ENCODE data around the gene RPL10.
A peak's percentile ranks its signal among the peaks of the same experiment; 100 is the strongest.

Gene RPL10

GRCh38 chrX:154417157-154417556 is 19.0 kb downstream of the RPL10 start:
- H3K36me3 Mint-ChIP-seq (ENCODE audit: low read depth): peaks cover 12% of the 10 kb centered on the region
- no peaks in the 10 kb centered on the region for H3K4me1 Mint-ChIP-seq
- TF ChIP-seq CTCF (IDR thresholded peaks at IDR 0.05; ENCODE audit: unreplicated experiment in 3 of 3): no peak
- no peak overlapping the region for H3K27ac Mint-ChIP-seq
- no peak overlapping the region for H3K4me3 Mint-ChIP-seq
- H3K27me3 Mint-ChIP-seq (ENCODE audit: low read depth): no peaks in the 10 kb centered on the region
- peaks cover 9% of the 10 kb centered on the region for H3K9me3 Mint-ChIP-seq

DNA sequence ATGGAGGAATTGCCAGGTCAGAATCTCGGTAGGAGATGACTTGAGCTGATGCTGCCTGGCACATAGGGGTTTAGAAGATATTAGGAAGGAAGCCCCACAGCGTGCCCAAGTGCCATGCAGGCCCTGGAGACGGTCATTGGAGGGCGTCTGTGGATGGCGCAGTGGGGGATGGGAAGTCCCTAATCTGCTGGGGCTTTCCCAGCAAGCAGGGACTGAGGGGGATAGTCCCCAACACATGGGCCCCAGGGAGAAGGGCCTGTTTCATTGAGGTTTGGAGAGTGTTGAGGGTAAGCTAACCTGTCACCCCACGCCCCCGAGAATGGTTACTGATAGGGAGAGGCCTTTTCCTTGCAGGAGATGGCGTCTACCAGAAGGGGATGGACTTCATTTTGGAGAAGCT is 21.0 kb downstream of the RPL10 start:
- H3K36me3 Mint-ChIP-seq (ENCODE audit: low read depth): peaks cover 8% of the 10 kb centered on the region
- no peak overlapping the region for H3K4me3 Mint-ChIP-seq
- TF ChIP-seq CTCF (IDR thresholded peaks at IDR 0.05; ENCODE audit: unreplicated experiment in 3 of 3): no peak
- H3K4me1 Mint-ChIP-seq: no peaks in the 10 kb centered on the region
- H3K27me3 Mint-ChIP-seq (ENCODE audit: low read depth): no peaks in the 10 kb centered on the region
- H3K27ac Mint-ChIP-seq: no peak overlapping the region
- peaks cover 7% of the 10 kb centered on the region for H3K9me3 Mint-ChIP-seq

- peaks cover 8% of the 10 kb centered on the region for H3K36me3 Mint-ChIP-seq (ENCODE audit: low read depth)
- H3K27me3 Mint-ChIP-seq (ENCODE audit: low read depth): no peaks in the 10 kb centered on the region
- no peaks in the 10 kb centered on the region for H3K4me1 Mint-ChIP-seq
- H3K9me3 Mint-ChIP-seq: peaks cover 10% of the 10 kb centered on the region
- H3K4me3 Mint-ChIP-seq: no peak overlapping the region
- H3K27ac Mint-ChIP-seq: peak overlapping the region in 1 of 3 experiments; percentile 44
- no peak for TF ChIP-seq CTCF (IDR thresholded peaks at IDR 0.05; ENCODE audit: unreplicated experiment in 3 of 3)
Observed at GRCh38 chrX:154419688-154420401, 21.7 kb downstream of the RPL10 start.

GRCh38 chrX:154420402-154420756 is 22.2 kb downstream of the RPL10 start:
- no peak for TF ChIP-seq CTCF (IDR thresholded peaks at IDR 0.05; ENCODE audit: unreplicated experiment in 3 of 3)
- peak overlapping the region in 1 of 3 experiments; percentile 44 for H3K27ac Mint-ChIP-seq
- H3K4me3 Mint-ChIP-seq: no peak overlapping the region
- H3K4me1 Mint-ChIP-seq: no peaks in the 10 kb centered on the region
- H3K9me3 Mint-ChIP-seq: peaks cover 7% of the 10 kb centered on the region
- peaks cover 5% of the 10 kb centered on the region for H3K36me3 Mint-ChIP-seq (ENCODE audit: low read depth)
- no peaks in the 10 kb centered on the region for H3K27me3 Mint-ChIP-seq (ENCODE audit: low read depth)

- Mint-ChIP-seq H3K4me3 (peak overlapping the region in 2 of 3 experiments; percentile 34), H3K9me3 (peaks cover 18% of the 10 kb centered on the region), H3K36me3 (ENCODE audit: low read depth) (peaks cover 7% of the 10 kb centered on the region), H3K27ac (no peak overlapping the region), H3K4me1 (peaks cover 6% of the 10 kb centered on the region), H3K27me3 (ENCODE audit: low read depth) (no peaks in the 10 kb centered on the region)
- TF ChIP-seq CTCF (IDR thresholded peaks at IDR 0.05; ENCODE audit: unreplicated experiment in 3 of 3): no peak
Observed at GRCh38 chrX:154426916-154427770, 29.0 kb downstream of the RPL10 start.

Data from nephron (organoid).